T-helper 17 cell (primary cell): Measurements from ENCODE around the gene MEGF8. TPM values are rescaled to one million over a fixed set of nuclear protein-coding genes. Genes with fewer than 3 reads are reported as not detected.
A peak's percentile ranks its signal among the peaks of the same experiment; 100 is the strongest.

Experiments
- ATAC-seq: fragments of 150-1000 bp; cut with Tn5 transposase; 2 replicates; pipeline ENCODE4 v1.10.0; 2021; ENCODE audit warnings: mild to moderate bottlenecking, moderate library complexity
- DNase-seq, 3 donors: peaks; one replicate each; pipeline versions ENCODE4 v3.0.0 to v3.0.0-alpha.2; 2020 to 2021
- H3K9me3 ChIP-seq: one replicate; pipeline ENCODE4 v1.7.0; 2013; ENCODE audit warnings: low read length, mild to moderate bottlenecking; ENCODE audit not compliant: control insufficient read depth, poor library complexity, severe bottlenecking
- H3K27ac Mint-ChIP-seq: one replicate; pipeline ENCODE4 v1.8.0; 2022; ENCODE audit warnings: mild to moderate bottlenecking, moderate library complexity, mixed read lengths
- H3K27me3 Mint-ChIP-seq: one replicate; pipeline ENCODE4 v1.8.0; 2022; ENCODE audit warnings: mixed read lengths
- H3K36me3 Mint-ChIP-seq: one replicate; pipeline ENCODE4 v1.8.0; 2022; ENCODE audit warnings: low read depth, mixed read lengths
- H3K4me1 Mint-ChIP-seq: one replicate; pipeline ENCODE4 v1.8.0; 2022; ENCODE audit warnings: mild to moderate bottlenecking, mixed read lengths
- H3K4me3 Mint-ChIP-seq: one replicate; pipeline ENCODE4 v1.8.0; 2022; ENCODE audit warnings: mild to moderate bottlenecking, moderate library complexity, mixed read lengths
- total RNA-seq, 4 donors: library from RNA in 2 of 4; stranded (reverse) in 2 of 4; gene quantifications; one replicate each; pipeline ENCODE4 v1.2.3 and lab custom pipeline; 2022 to 2026

MEGF8 gene
- total RNA-seq, 2 donors from 2014 or later, result 4.6 to 6.1 TPM

DNA sequence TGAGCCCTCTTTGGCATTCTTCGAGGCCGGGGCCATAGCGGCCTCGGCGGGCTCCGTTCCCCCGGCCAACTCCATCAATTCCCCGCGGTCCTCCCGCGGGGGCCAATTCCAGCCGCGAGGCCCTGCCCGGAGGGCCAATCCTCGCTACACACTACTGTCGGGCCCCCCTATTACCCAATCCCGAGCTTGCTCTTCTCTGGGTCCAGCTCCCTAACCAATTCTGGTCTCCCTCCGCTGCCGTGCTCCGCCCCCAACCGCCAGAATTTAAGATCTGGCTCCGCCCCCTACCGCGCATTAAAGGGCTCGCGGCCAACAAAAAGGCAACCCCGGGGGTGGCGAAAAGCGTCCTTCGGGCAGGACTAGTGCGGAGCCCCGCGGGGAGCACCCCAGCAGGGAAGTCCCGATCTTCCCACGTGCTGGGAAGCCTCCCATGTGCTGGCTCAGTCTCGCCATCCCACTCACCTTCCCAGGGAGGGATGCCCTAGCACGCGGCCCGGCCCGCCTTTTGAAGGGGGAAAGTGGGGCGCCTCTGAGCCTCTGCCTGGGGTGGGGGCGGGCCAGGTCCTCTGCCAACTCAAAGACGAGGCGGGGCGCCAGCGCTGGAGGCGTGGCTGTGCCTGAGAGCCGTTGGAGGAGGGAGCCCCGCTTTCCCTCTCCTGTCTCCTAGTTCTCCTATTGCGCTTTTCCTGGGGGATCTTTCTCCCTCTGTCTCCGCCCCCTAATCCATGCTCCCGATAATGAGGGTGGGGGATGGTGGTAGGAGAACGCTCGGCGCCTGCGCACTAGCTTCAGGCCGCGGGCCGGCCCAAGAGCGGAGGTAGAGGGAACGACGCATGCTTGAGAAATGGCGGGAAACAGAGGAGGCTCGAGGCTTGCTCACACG is 98.3 kb downstream of the MEGF8 start:
- Mint-ChIP-seq H3K4me3 (peak overlapping the region; percentile 98), H3K4me1 (peaks cover 40% of the 10 kb centered on the region), H3K27me3 (no peaks in the 10 kb centered on the region), H3K27ac (peak overlapping the region; percentile 95), H3K36me3 (no peaks in the 10 kb centered on the region)
- peak; percentile 93 for ATAC-seq
- no peaks in the 10 kb centered on the region for H3K9me3 ChIP-seq
- DNase-seq, result peak; percentile 82 to 89 (median 85)

DNA sequence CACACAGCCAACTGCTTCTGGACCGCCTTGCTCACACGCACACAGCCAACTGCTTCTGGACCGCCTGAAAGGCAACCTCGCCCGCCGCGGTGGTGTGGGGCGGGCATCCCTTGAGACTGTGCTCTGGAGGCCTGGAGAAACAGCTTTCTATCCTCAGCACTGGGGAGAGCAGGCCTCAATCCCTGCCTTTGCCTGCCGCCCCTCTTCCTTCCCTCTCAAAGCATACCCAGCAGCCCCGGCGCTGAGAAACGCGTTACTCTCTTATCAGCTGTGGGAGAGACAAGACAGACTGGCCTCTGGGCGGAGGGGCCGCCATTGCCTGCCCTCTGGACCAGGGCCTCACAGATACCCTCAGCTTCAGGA is 98.9 kb downstream of the MEGF8 start:
- no peaks in the 10 kb centered on the region for H3K36me3 Mint-ChIP-seq
- peak overlapping the region; percentile 39 for H3K27ac Mint-ChIP-seq
- ATAC-seq (no peak), DNase-seq (no peak)
- no peaks in the 10 kb centered on the region for H3K9me3 ChIP-seq
- peak overlapping the region; percentile 98 for H3K4me3 Mint-ChIP-seq
- peaks cover 40% of the 10 kb centered on the region for H3K4me1 Mint-ChIP-seq
- no peaks in the 10 kb centered on the region for H3K27me3 Mint-ChIP-seq

DNA sequence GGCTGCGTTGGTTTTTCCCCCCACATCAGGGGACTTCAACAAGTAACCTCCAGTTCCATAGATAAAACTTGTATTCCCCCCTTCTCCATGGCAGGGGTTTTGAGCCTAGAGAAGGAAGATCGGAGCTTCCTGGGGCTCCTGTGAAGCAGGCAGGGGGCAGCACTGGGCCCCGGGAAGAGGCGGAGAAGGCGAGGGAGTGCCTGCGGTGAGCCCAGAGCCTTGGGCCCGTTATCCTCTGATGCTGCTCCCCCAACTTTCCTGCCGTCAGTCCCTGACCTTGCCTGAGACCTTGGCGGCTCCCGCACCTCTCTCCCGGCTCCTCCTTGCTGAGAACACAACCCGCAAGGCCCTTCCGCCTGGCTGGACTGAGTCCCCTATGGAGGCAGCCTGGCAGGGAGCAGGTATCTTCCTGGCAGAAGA is 99.3 kb downstream of the MEGF8 start:
- no peaks in the 10 kb centered on the region for H3K9me3 ChIP-seq
- H3K27me3 Mint-ChIP-seq, result no peaks in the 10 kb centered on the region
- H3K4me3 Mint-ChIP-seq, result peak overlapping the region; percentile 98
- no peak for ATAC-seq
- H3K36me3 Mint-ChIP-seq, result no peaks in the 10 kb centered on the region
- peak overlapping the region; percentile 39 for H3K27ac Mint-ChIP-seq
- H3K4me1 Mint-ChIP-seq, result peaks cover 40% of the 10 kb centered on the region
- no peak for DNase-seq

DNA sequence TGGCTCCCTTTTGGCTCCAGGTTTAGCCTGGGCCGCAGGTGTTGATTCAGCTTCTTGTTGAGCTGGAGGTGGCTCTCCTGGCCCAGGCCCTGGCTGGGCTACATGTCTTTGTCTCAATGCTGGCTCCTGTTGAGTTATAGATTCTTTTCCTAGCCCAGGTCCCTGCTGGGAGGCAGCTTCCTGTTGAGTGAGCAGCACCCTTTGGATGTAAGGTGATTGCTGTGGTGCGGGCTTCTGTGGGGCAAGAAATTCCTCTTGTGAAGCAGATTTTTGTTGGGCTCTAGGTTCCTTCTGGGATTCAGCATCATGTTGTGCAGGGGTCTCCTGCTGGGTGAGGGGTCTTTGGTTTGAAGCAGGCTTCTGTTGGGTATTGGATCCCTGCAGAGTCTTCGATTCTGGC is 101.2 kb downstream of the MEGF8 start:
- Mint-ChIP-seq H3K27me3 (no peaks in the 10 kb centered on the region), H3K36me3 (no peaks in the 10 kb centered on the region), H3K4me1 (peaks cover 26% of the 10 kb centered on the region), H3K4me3 (no peak overlapping the region), H3K27ac (no peak overlapping the region)
- no peaks in the 10 kb centered on the region for H3K9me3 ChIP-seq
- no peak for DNase-seq
- no peak for ATAC-seq

DNA sequence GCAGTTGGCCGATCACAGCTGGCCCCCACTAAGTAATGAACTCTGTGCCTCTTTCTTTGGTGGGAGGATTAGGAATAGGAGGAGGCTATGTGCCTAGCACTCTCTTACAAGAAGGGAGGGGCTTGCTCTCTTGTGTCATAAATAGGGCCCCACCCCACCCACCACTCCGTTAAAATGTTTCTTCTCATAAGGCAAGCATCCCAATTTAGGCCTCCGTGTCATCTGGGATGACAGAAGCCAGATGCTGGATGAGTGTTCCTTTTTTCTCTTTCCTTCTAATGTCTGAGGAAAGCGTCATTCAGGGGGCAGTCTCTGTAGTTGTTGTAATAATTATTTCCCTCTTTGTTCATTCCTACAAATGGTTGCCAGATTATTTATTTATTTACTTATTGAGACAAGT is 101.9 kb downstream of the MEGF8 start, which contains the start of gene LIPE:
LIPE (minus strand) TSS at position 76 of the 400 bp plus-strand sequence. CDS start 239 bp downstream, outside the sequence.
- Mint-ChIP-seq H3K4me1 (peaks cover 22% of the 10 kb centered on the region), H3K36me3 (no peaks in the 10 kb centered on the region), H3K27ac (no peak within 1 kb of the TSS), H3K27me3 (no peaks in the 10 kb centered on the region), H3K4me3 (no peak within 1 kb of the TSS)
- H3K9me3 ChIP-seq, result no peaks in the 10 kb centered on the region
- DNase-seq (no peak), ATAC-seq (no peak)

Other genes with a start within 250 kb of the MEGF8 start
- gene ZNF574, start 249.5 kb upstream of the MEGF8 start, total RNA-seq, result 10 to 100 TPM; 23.1 to 23.6 TPM
- gene POU2F2, start 193.2 kb upstream of the MEGF8 start, total RNA-seq, result 10 to 100 TPM; 24.5 to 42.7 TPM
- gene DEDD2, start 108.0 kb upstream of the MEGF8 start, total RNA-seq, result 10 to 100 TPM; 72.1 to 89.9 TPM
- 1 to 10 TPM; 6.7 to 7.5 TPM for gene ZNF526, start 105.3 kb upstream of the MEGF8 start, total RNA-seq
- gene GSK3A, start 83.0 kb upstream of the MEGF8 start, total RNA-seq, result 10 to 100 TPM; 27.7 to 28.1 TPM
- gene ERF, start 70.5 kb upstream of the MEGF8 start, total RNA-seq, result 10 to 100 TPM; 75.8 to 82.1 TPM
- gene CIC, start 56.4 kb upstream of the MEGF8 start, total RNA-seq, result 100 to 1,000 TPM; 112 to 125 TPM
- gene PRR19, start 23.5 kb upstream of the MEGF8 start, total RNA-seq, result under 1 TPM in 1 of 2 donors, not detected in 1; 0.50 TPM
- gene PAFAH1B3, start 23.0 kb upstream of the MEGF8 start, total RNA-seq, result 10 to 100 TPM; 16.0 to 17.7 TPM
- gene TMEM145, start 12.3 kb upstream of the MEGF8 start, total RNA-seq, result not detected
- gene CNFN, start 64.7 kb downstream of the MEGF8 start, total RNA-seq, result not detected
- 10 to 100 TPM; 14.5 to 16.9 TPM for gene LIPE, start 101.8 kb downstream of the MEGF8 start, total RNA-seq
- gene CXCL17, start 117.3 kb downstream of the MEGF8 start, total RNA-seq, result not detected
- gene CEACAM1, start 202.8 kb downstream of the MEGF8 start, total RNA-seq, result 10 to 100 TPM in 1 of 2 donors, 1 to 10 TPM in 1; 5.6 to 10.0 TPM